H1 (cell line): ENCODE measurements around the gene MVD. TPM values are rescaled to one million over a fixed set of nuclear protein-coding genes. Genes with fewer than 3 reads are reported as not detected.

Experiments used
- CTCF ChIA-PET: fragments of 300-600 bp; sonication (Branson Sonifier 250); formaldehyde crosslinking; loops from one replicate; lab custom pipeline; 2021; ENCODE audit not compliant: partially characterized antibody; lab: Charles Lee
- POLR2A ChIA-PET: fragments of 300-600 bp; sonication (Branson Sonifier 250); formaldehyde crosslinking; loops from one replicate; lab custom pipeline; 2021; ENCODE audit warnings: inconsistent platforms; ENCODE audit not compliant: partially characterized antibody; lab: Charles Lee
- DNase-seq, 2 experiments: peaks; one replicate each; pipeline versions ENCODE4 v3.0.0 to v3.0.0-alpha.2; 2010 to 2022; ENCODE audit warnings: low spot score in 2 of 2, low read depth in 1 of 2, mixed read lengths in 1 of 2
- FAIRE-seq: peaks from 2 replicates; lab custom pipeline; 2011; peaks lifted over from hg19 to GRCh38; lab: Jason Lieb, UNC
- H2AFZ ChIP-seq: 2 replicates; pipeline ENCODE4 v1.8.1; 2012; ENCODE audit warnings: low read length, inconsistent platforms
- H2AK5ac ChIP-seq: 2 replicates; pipeline ENCODE4 v1.6.1; 2013; ENCODE audit warnings: low read depth, low read length
- H2BK120ac ChIP-seq: replicated peaks from 2 replicates; pipeline ENCODE3; 2013; ENCODE audit warnings: low read depth, low read length, inconsistent platforms
- H2BK12ac ChIP-seq: 2 replicates; pipeline ENCODE4 v1.6.1; 2013; ENCODE audit warnings: low read depth, low read length
- H2BK15ac ChIP-seq: 2 replicates; pipeline ENCODE4 v1.6.1; 2013; ENCODE audit warnings: low read length
- H2BK20ac ChIP-seq: 2 replicates; pipeline ENCODE4 v1.6.1; 2013; ENCODE audit warnings: low read length
- H2BK5ac ChIP-seq: 2 replicates; pipeline ENCODE4 v1.6.1; 2013; ENCODE audit warnings: low read depth, low read length
- H3K14ac ChIP-seq: 2 replicates; pipeline ENCODE4 v1.6.1; 2013; ENCODE audit warnings: inconsistent platforms; ENCODE audit not compliant: insufficient read length
- H3K18ac ChIP-seq: 2 replicates; pipeline ENCODE4 v1.6.1; 2013; ENCODE audit warnings: low read length; ENCODE audit errors: extremely low read depth
- H3K23ac ChIP-seq: 2 replicates; pipeline ENCODE4 v1.6.1; 2013; ENCODE audit warnings: inconsistent platforms; ENCODE audit not compliant: insufficient read length
- H3K23me2 ChIP-seq: 2 replicates; pipeline ENCODE4 v1.6.1; 2013; ENCODE audit warnings: low read depth, low read length
- H3K27ac ChIP-seq: 2 replicates; pipeline ENCODE4 v1.6.1; 2011; ENCODE audit warnings: low read depth, low read length, inconsistent platforms
- H3K27me3 ChIP-seq, 4 experiments: replicated peaks in 1 of 4; 1 replicate in 1 of 4; 2 replicates in 3 of 4; pipeline versions ENCODE4 v1.6.1 to v1.8.1; 2011 to 2013; ENCODE audit warnings: low read length in 3 of 4, mild to moderate bottlenecking in 3 of 4, inconsistent platforms in 2 of 4, mixed read lengths in 2 of 4, moderate library complexity in 1 of 4; ENCODE audit not compliant: control insufficient read depth in 3 of 4, insufficient read depth in 3 of 4; ENCODE audit errors: extremely low read depth in 1 of 4
- H3K36me3 ChIP-seq, 4 experiments: 2 replicates each; pipeline versions ENCODE4 v1.6.1 to v1.8.1; 2011 to 2013; ENCODE audit warnings: mild to moderate bottlenecking in 4 of 4, low read length in 3 of 4, moderate library complexity in 2 of 4, control low read depth in 1 of 4, inconsistent platforms in 1 of 4; ENCODE audit not compliant: insufficient read depth in 4 of 4, control insufficient read depth in 2 of 4
- H3K4ac ChIP-seq: replicated peaks from 2 replicates; pipeline ENCODE3; 2013; ENCODE audit warnings: low read length, low read depth, mixed read lengths, inconsistent platforms; ENCODE audit not compliant: insufficient read length
- H3K4me1 ChIP-seq, 4 experiments: replicated peaks in 1 of 4; 1 replicate in 1 of 4; 2 replicates in 3 of 4; pipeline versions ENCODE4 v1.6.1 to v1.8.1; 2011 to 2013; ENCODE audit warnings: low read length in 3 of 4, inconsistent platforms in 2 of 4, mixed read lengths in 1 of 4; ENCODE audit not compliant: insufficient read depth in 4 of 4, control insufficient read depth in 3 of 4
- H3K4me2 ChIP-seq, 2 experiments: 2 replicates each; pipeline versions ENCODE4 v1.6.1 to v1.8.1; 2011 to 2013; ENCODE audit warnings: low read depth in 2 of 2, low read length in 2 of 2, control low read depth in 1 of 2, inconsistent platforms in 1 of 2, mild to moderate bottlenecking in 1 of 2; ENCODE audit not compliant: insufficient read depth in 1 of 2
- H3K4me3 ChIP-seq, 4 experiments: fragments of 200-600, 300-600 bp in 1 of 4; sonication (generic), shearing (Covaris generic), sonication (Bioruptor Twin) in 1 of 4; 2 replicates each; pipeline versions ENCODE4 v1.5.1 to v1.8.1; 2011 to 2016; ENCODE audit warnings: low read length in 4 of 4, low read depth in 3 of 4, control low read depth in 2 of 4, inconsistent platforms in 2 of 4, mild to moderate bottlenecking in 2 of 4, mixed read lengths in 1 of 4, moderate library complexity in 1 of 4; ENCODE audit not compliant: insufficient read depth in 2 of 4; ENCODE audit errors: extremely low read depth in 1 of 4
- H3K56ac ChIP-seq: replicated peaks from 2 replicates; pipeline ENCODE3; 2013; ENCODE audit warnings: low read depth, mild to moderate bottlenecking, mixed read lengths, low read length, inconsistent platforms; ENCODE audit not compliant: insufficient read length
- H3K79me1 ChIP-seq: 2 replicates; pipeline ENCODE4 v1.6.1; 2013; ENCODE audit warnings: low read depth, low read length, control low read depth
- H3K79me2 ChIP-seq, 2 experiments: 2 replicates each; pipeline versions ENCODE4 v1.6.1 to v1.8.1; 2012 to 2013; ENCODE audit warnings: low read length in 2 of 2, mild to moderate bottlenecking in 2 of 2, inconsistent platforms in 1 of 2; ENCODE audit not compliant: insufficient read depth in 2 of 2, control insufficient read depth in 1 of 2
- H3K9ac ChIP-seq, 4 experiments: replicated peaks in 1 of 4; 1 replicate in 1 of 4; 2 replicates in 3 of 4; pipeline versions ENCODE4 v1.6.1 to v1.8.1; 2011 to 2013; ENCODE audit warnings: low read depth in 3 of 4, low read length in 3 of 4, control low read depth in 2 of 4, mild to moderate bottlenecking in 2 of 4, moderate library complexity in 2 of 4, inconsistent platforms in 1 of 4; ENCODE audit errors: extremely low read depth in 1 of 4
- H3K9me3 ChIP-seq, 2 experiments: 2 replicates each; pipeline versions ENCODE4 v1.6.1 to v1.8.1; 2012 to 2013; ENCODE audit warnings: mild to moderate bottlenecking in 2 of 2, moderate library complexity in 2 of 2, control low read depth in 1 of 2, inconsistent platforms in 1 of 2, low read depth in 1 of 2, low read length in 1 of 2, mixed read lengths in 1 of 2; ENCODE audit not compliant: insufficient read depth in 2 of 2
- H4K20me1 ChIP-seq, 2 experiments: replicated peaks in 1 of 2; 2 replicates each; pipeline versions ENCODE3 to v1.8.1; 2011 to 2013; ENCODE audit warnings: inconsistent platforms in 2 of 2, low read length in 2 of 2, mild to moderate bottlenecking in 1 of 2; ENCODE audit not compliant: insufficient read depth in 2 of 2, control insufficient read depth in 1 of 2
- H4K5ac ChIP-seq: 2 replicates; pipeline ENCODE4 v1.6.1; 2013; ENCODE audit warnings: low read length, low read depth, mixed read lengths, inconsistent platforms; ENCODE audit not compliant: insufficient read length
- H4K8ac ChIP-seq: 2 replicates; pipeline ENCODE4 v1.8.0; 2013; ENCODE audit warnings: mild to moderate bottlenecking, moderate library complexity, low read length, inconsistent platforms; ENCODE audit not compliant: insufficient read depth; ENCODE audit errors: extremely low read depth
- H4K91ac ChIP-seq: replicated peaks from 2 replicates; pipeline ENCODE3; 2013; ENCODE audit warnings: low read length, mixed read lengths, inconsistent platforms; ENCODE audit not compliant: insufficient read length
- CBX8 ChIP-seq: fragments of 300-800, 300-1000 bp; sonication (generic); IDR thresholded peaks from 2 replicates; pipeline ENCODE4 v1.7.1; 2016; ENCODE audit warnings: low read depth, low read length, borderline replicate concordance
- CTBP2 ChIP-seq: IDR thresholded peaks from 2 replicates; pipeline ENCODE4 v1.7.0; 2011; ENCODE audit warnings: borderline replicate concordance, mild to moderate bottlenecking, moderate library complexity, mixed read lengths, low read length; ENCODE audit not compliant: insufficient read depth, insufficient read length
- E2F6 ChIP-seq: IDR thresholded peaks from 2 replicates; pipeline ENCODE4 v1.6.1; 2012; ENCODE audit warnings: inconsistent platforms
- EGR1 ChIP-seq: IDR thresholded peaks from 2 replicates; pipeline ENCODE4 v1.6.1; 2011; ENCODE audit warnings: low read depth, low read length, borderline replicate concordance
- MAFK ChIP-seq: IDR thresholded peaks from 2 replicates; pipeline ENCODE4 v1.6.1; 2012; ENCODE audit warnings: low read depth, mild to moderate bottlenecking, improper control_type of control experiment, low read length
- RBBP5 ChIP-seq: IDR thresholded peaks from 2 replicates; pipeline ENCODE4 v1.7.1; 2012; ENCODE audit warnings: low read depth, mild to moderate bottlenecking, inconsistent platforms, low read length, moderate library complexity, borderline replicate concordance
- TBP ChIP-seq: IDR thresholded peaks from 2 replicates; pipeline ENCODE4 v1.6.1; 2011; ENCODE audit warnings: low read depth, low read length, improper control_type of control experiment
- WGBS, 2 experiments: shearing (Covaris generic) in 1 of 2; methylation state at CpG; one replicate each; pipeline versions ENCODE4 v1.1.6 to v1.1.7; 2013 to 2015; ENCODE audit warnings: low lambda C conversion rate in 2 of 2, mixed read lengths in 2 of 2, inconsistent platforms in 1 of 2, low coverage in 1 of 2, missing lambda C conversion rate in 1 of 2; ENCODE audit not compliant: insufficient replicate concordance in 2 of 2, insufficient coverage in 1 of 2, insufficient read length in 1 of 2; ENCODE audit errors: extremely low coverage in 1 of 2, missing lambda C conversion rate in 1 of 2; 5-methylcytosine and 5-hydroxymethylcytosine counted together
- polyA plus RNA-seq, 7 experiments: library from polyadenylated mRNA; depleted of rRNA in 3 of 7; stranded (reverse) in 5 of 7; unstranded in 2 of 7; fragments of >200 nt in 5 of 7; fragments of 200-250 nt in 2 of 7; gene quantifications; 1 replicate in 5 of 7; 2 replicates in 1 of 7; 4 replicates in 1 of 7; pipeline versions ENCODE4 v1.2.1 to v1.2.3, GENCODE V29; 2011 to 2013; ENCODE audit warnings: missing spikeins in 2 of 7, mixed read lengths in 2 of 7
- total RNA-seq: library from RNA; stranded (reverse); fragmentation: NEBNext Ultra II Directional; extraction: Animal tissue kit (Norgen Biotek cat#: 25700); gene quantifications from 2 replicates; pipeline ENCODE4 v1.2.1, GENCODE V29; 2021

Gene MVD
- total and polyA plus RNA-seq, 2 of the 8 experiments (the other 6 are each of a cell fraction or from before 2014, with no cell fraction given), result 47.2 to 77.3 TPM

GRCh38 chr16:88651989-88652761, 10.7 kb downstream of the MVD start:
- FAIRE-seq (no peak), DNase-seq (no peak)
- no peak overlapping the region for H3K23ac ChIP-seq
- peaks cover 3 to 24% (median 4%) of the 10 kb centered on the region in 4 experiments; a peak in 7 of 8 replicates for H3K36me3 ChIP-seq
- no peak overlapping the region for H4K91ac ChIP-seq
- TF ChIP-seq TBP (no peak), RBBP5 (no peak), CBX8 (no peak), EGR1 (0 out of 2 replicates have a peak, but pooled peaks have one; percentile 29), CTBP2 (no peak), MAFK (no peak), E2F6 (no peak)
- ChIA-PET POLR2A (interaction anchor here (1.7 to 3.7 kb wide), 2 partner anchors 10 to 11 kb away, joined by 5 to 19 read pairs; partner anchors contain the start of gene MVD), CTCF (interaction anchor here (1.2 to 1.6 kb wide), 2 partner anchors 20 to 83 kb away, joined by 3 read pairs; no protein-coding TSS in a partner anchor)
- 90% methylated on average over 29 of the region's 29 CpGs; no CpG with 5 or more reads in 1 of the 2 experiments for WGBS, 2 experiments
- no peak overlapping the region; a peak in 1 of 4 replicates for H3K4me2 ChIP-seq
- H4K20me1 ChIP-seq, result peaks cover 0 to 29% of the 10 kb centered on the region in 2 experiments
- no peak overlapping the region for H2BK15ac ChIP-seq
- H2BK120ac ChIP-seq, result no peak overlapping the region
- peaks cover 0 to 11% (median 7%) of the 10 kb centered on the region in 4 experiments; a peak in 5 of 7 replicates for H3K4me1 ChIP-seq
- H3K18ac ChIP-seq, result no peak overlapping the region
- H2BK5ac ChIP-seq, result no peak overlapping the region
- H2AK5ac ChIP-seq, result no peak overlapping the region
- peaks cover 10% of the 10 kb centered on the region; the same call in 1 of the 2 replicates for H3K23me2 ChIP-seq
- H2BK12ac ChIP-seq, result no peak overlapping the region
- no peak overlapping the region for H3K4me3 ChIP-seq
- no peak overlapping the region for H3K27ac ChIP-seq
- H3K56ac ChIP-seq, result no peak overlapping the region
- H3K27me3 ChIP-seq, result no peaks in the 10 kb centered on the region
- H3K14ac ChIP-seq, result no peak overlapping the region
- no peak overlapping the region for H3K9ac ChIP-seq
- no peak overlapping the region for H3K4ac ChIP-seq
- H4K8ac ChIP-seq, result no peak overlapping the region
- H3K79me2 ChIP-seq, result no peaks in the 10 kb centered on the region; a peak in 1 of 4 replicates
- no peak overlapping the region for H4K5ac ChIP-seq
- no peak overlapping the region for H2BK20ac ChIP-seq
- H3K79me1 ChIP-seq, result peaks cover 6% of the 10 kb centered on the region
- H3K9me3 ChIP-seq, result no peaks in the 10 kb centered on the region
- H2AFZ ChIP-seq, result no peak overlapping the region
